ENCODE data around the gene USP7.
"Not testable (repeated sequence)": the region's sequence is repeated elsewhere in the genome, so short reads cannot be mapped to it uniquely, and the experiment has no call there.

DNA sequence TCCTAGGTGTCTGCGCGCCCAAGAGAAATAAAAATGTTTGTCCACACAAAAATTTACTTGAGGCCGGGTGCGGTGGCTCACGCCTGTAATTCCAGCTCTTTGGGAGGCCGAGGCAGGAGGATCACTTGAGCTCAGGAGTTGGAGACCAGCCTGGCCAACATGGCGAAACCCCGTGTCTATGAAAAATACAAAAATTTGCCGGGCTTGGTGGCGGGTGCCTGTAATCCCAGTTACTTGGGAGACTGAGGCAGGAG, 93.8 kb downstream of the USP7 start:
- TF ChIP-seq, protein P1, sequence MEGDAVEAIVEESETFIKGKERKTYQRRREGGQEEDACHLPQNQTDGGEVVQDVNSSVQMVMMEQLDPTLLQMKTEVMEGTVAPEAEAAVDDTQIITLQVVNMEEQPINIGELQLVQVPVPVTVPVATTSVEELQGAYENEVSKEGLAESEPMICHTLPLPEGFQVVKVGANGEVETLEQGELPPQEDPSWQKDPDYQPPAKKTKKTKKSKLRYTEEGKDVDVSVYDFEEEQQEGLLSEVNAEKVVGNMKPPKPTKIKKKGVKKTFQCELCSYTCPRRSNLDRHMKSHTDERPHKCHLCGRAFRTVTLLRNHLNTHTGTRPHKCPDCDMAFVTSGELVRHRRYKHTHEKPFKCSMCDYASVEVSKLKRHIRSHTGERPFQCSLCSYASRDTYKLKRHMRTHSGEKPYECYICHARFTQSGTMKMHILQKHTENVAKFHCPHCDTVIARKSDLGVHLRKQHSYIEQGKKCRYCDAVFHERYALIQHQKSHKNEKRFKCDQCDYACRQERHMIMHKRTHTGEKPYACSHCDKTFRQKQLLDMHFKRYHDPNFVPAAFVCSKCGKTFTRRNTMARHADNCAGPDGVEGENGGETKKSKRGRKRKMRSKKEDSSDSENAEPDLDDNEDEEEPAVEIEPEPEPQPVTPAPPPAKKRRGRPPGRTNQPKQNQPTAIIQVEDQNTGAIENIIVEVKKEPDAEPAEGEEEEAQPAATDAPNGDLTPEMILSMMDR (IDR thresholded peaks at IDR 0.05; ENCODE audit: low read length) = not testable (repeated sequence)
- not testable (repeated sequence) for TF ChIP-seq EZH2phosphoT487 (IDR thresholded peaks at IDR 0.05; ENCODE audit: low read length); EZH2 (optimal IDR thresholded peaks at IDR 0.05; ENCODE audit: low read depth, low read length)
